ENCODE results near the gene XPR1. TPM values are rescaled to one million over a fixed set of nuclear protein-coding genes. Genes with fewer than 3 reads are reported as not detected.

XPR1 gene
- total and polyA plus RNA-seq, 10 of the 15 experiments (the other 5 are each of a cell fraction or from before 2014, with no cell fraction given), result 1.1 to 33.9 (median 11.3) TPM

GRCh38 chr1:180909462-180909976, 277.7 kb downstream of the XPR1 start (continued):
- no peak for TF ChIP-seq RAD21 (IDR thresholded peaks at IDR 0.05; ENCODE audit: insufficient read depth, low read depth, low read length)
- no peak for TF ChIP-seq CBFB (IDR thresholded peaks at IDR 0.05; ENCODE audit: low read depth)
- TF ChIP-seq MTA2 (IDR thresholded peaks at IDR 0.05; ENCODE audit: low read depth), result no peak
- TF ChIP-seq, protein P1, sequence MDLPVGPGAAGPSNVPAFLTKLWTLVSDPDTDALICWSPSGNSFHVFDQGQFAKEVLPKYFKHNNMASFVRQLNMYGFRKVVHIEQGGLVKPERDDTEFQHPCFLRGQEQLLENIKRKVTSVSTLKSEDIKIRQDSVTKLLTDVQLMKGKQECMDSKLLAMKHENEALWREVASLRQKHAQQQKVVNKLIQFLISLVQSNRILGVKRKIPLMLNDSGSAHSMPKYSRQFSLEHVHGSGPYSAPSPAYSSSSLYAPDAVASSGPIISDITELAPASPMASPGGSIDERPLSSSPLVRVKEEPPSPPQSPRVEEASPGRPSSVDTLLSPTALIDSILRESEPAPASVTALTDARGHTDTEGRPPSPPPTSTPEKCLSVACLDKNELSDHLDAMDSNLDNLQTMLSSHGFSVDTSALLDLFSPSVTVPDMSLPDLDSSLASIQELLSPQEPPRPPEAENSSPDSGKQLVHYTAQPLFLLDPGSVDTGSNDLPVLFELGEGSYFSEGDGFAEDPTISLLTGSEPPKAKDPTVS (IDR thresholded peaks at IDR 0.05; ENCODE audit: low read depth, low read length), result peak; percentile 42; the same call in 1 of the 2 replicates
- TF ChIP-seq ZNF384 (IDR thresholded peaks at IDR 0.05; ENCODE audit: borderline replicate concordance, low read depth, low read length), result peak; percentile 82
- TF ChIP-seq BRCA1 (IDR thresholded peaks at IDR 0.05; ENCODE audit: low read depth, low read length), result no peak
- TF ChIP-seq E2F8 (IDR thresholded peaks at IDR 0.05; ENCODE audit: low read depth, partially characterized antibody), result no peak
- peak; percentile 29 to 34; a peak in 1 of 4 replicates for TF ChIP-seq BHLHE40 (IDR thresholded peaks at IDR 0.05; ENCODE audit: borderline replicate concordance in 1 of 2, low read depth in 2 of 2, low read length in 1 of 2)
- TF ChIP-seq TARDBP (IDR thresholded peaks at IDR 0.05; ENCODE audit: borderline replicate concordance), result no peak
- peak; percentile 86; the same call in 1 of the 2 replicates for TF ChIP-seq NFXL1 (IDR thresholded peaks at IDR 0.05; ENCODE audit: borderline replicate concordance)
- TF ChIP-seq ZNF217 (IDR thresholded peaks at IDR 0.05), result peak; percentile 88
- 0 out of 3 replicates have a peak, but pooled peaks have one; percentile 26 for TF ChIP-seq POU2F2 (IDR thresholded peaks at IDR 0.05; ENCODE audit: borderline replicate concordance, low read depth, low read length)
- TF ChIP-seq ZBTB11 (CRISPR knock-in tag; IDR thresholded peaks at IDR 0.05), result no peak
- TF ChIP-seq, protein P2, sequence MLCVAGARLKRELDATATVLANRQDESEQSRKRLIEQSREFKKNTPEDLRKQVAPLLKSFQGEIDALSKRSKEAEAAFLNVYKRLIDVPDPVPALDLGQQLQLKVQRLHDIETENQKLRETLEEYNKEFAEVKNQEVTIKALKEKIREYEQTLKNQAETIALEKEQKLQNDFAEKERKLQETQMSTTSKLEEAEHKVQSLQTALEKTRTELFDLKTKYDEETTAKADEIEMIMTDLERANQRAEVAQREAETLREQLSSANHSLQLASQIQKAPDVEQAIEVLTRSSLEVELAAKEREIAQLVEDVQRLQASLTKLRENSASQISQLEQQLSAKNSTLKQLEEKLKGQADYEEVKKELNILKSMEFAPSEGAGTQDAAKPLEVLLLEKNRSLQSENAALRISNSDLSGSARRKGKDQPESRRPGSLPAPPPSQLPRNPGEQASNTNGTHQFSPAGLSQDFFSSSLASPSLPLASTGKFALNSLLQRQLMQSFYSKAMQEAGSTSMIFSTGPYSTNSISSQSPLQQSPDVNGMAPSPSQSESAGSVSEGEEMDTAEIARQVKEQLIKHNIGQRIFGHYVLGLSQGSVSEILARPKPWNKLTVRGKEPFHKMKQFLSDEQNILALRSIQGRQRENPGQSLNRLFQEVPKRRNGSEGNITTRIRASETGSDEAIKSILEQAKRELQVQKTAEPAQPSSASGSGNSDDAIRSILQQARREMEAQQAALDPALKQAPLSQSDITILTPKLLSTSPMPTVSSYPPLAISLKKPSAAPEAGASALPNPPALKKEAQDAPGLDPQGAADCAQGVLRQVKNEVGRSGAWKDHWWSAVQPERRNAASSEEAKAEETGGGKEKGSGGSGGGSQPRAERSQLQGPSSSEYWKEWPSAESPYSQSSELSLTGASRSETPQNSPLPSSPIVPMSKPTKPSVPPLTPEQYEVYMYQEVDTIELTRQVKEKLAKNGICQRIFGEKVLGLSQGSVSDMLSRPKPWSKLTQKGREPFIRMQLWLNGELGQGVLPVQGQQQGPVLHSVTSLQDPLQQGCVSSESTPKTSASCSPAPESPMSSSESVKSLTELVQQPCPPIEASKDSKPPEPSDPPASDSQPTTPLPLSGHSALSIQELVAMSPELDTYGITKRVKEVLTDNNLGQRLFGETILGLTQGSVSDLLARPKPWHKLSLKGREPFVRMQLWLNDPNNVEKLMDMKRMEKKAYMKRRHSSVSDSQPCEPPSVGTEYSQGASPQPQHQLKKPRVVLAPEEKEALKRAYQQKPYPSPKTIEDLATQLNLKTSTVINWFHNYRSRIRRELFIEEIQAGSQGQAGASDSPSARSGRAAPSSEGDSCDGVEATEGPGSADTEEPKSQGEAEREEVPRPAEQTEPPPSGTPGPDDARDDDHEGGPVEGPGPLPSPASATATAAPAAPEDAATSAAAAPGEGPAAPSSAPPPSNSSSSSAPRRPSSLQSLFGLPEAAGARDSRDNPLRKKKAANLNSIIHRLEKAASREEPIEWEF (IDR thresholded peaks at IDR 0.05; ENCODE audit: insufficient replicate concordance, low read depth, low read length), result peak; percentile 36
- TF ChIP-seq PAX5 (IDR thresholded peaks at IDR 0.05; ENCODE audit: borderline replicate concordance, low read depth, low read length), result no peak
- TF ChIP-seq BCL11A (IDR thresholded peaks at IDR 0.05; ENCODE audit: low read depth, low read length), result no peak
- TF ChIP-seq RBBP5 (conservative IDR thresholded peaks at IDR 0.05), result no peak
